Measurements from ENCODE around the gene IL22. TPM values are rescaled to one million over a fixed set of nuclear protein-coding genes. Genes with fewer than 3 reads are reported as not detected.

IL22 gene, protein sequence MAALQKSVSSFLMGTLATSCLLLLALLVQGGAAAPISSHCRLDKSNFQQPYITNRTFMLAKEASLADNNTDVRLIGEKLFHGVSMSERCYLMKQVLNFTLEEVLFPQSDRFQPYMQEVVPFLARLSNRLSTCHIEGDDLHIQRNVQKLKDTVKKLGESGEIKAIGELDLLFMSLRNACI
- 2.3 TPM in 1 of 2 replicates, not detected in the other for polyA plus RNA-seq

DNA sequence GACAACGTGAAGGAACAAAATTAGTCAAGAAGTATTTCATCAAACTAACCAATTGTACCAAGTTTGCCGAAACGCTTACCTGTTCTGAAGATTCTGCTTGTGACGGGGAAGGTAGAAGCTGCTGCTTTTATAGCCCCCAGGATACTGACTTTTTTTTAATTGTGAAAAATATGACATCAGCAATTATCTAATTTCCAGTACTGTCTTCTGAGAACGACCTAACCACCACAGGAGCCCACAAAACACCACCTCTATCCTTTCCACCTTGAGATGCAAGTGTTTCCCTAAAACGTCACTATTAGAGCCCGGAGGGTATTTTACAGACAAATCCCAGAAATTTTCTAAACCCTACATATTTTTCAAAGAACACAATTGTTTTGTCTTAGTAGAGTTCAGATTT is at the start of gene IL22:
TSS of gene IL22 (minus strand) at position 101 of the 400 bp plus-strand sequence. CDS start 156 bp downstream, outside the sequence.

DNA sequence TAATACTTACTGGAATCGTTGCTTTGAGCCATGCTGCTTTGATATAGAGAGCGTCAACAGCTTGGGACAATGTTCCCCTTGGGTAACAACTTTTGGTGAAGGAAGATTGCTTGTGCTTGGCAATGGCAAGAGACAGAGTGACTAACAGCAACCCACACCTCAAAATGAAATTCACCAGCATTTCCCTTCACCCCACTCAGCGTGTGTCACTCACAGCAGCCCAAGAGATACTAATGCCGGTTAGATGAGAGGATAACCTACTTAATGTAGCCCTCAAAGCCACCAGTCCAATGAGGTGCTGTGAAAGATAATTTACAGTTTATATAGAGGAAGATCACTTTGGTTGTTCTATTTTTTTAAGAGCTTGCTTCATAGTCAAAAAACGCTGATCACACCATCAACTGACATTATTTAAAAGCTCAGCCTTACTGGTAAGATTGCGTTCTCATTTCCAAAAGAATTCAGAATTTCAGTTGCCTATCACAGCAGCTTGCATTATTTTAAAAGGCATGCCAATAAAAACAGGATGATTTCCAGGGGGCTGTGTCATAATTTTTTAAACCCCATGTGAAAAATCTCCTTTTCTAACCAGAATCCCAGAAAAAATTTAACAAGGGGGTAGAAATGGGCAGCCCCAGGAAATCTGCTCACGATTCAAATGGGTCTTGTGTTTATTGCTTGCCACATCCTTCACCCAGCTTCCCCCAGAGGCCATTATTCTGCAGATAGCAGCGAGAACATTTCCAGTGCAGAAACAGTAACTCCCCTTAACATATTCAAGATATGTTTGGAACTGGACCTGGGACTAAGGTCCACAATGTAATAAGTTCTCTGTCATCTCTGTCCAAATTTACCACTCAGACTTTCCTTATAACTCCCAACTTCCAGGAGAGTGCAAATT is 27.6 kb downstream of the IL22 start, which contains the start of gene IL26:
TSS of gene IL26 (minus strand) at position 235 of the 901 bp plus-strand sequence. CDS start at position 181, 54 bp downstream.

Other genes starting within 250 kb of the IL22 start
- not detected in 2 replicates for gene IFNG, start 93.9 kb downstream of the IL22 start, polyA plus RNA-seq
- gene IL26, start 27.8 kb downstream of the IL22 start, polyA plus RNA-seq, result not detected in 2 replicates
- gene MDM1, start 78.8 kb upstream of the IL22 start, polyA plus RNA-seq, result 5.6 and 12.8 TPM in 2 replicates

All from Purkinje cell (primary cell).